Limb (tissue), 2 donors: ENCODE data around the gene MACO1.

Experiments
- DNase-seq, 2 donors: peaks; one replicate each; pipeline ENCODE4 v3.0.0-alpha.2; 2016; ENCODE audit errors: extremely low spot score in 2 of 2

The MACO1 gene

GRCh38 chr1:25543005-25543424 lies 112.3 kb downstream of the MACO1 start:
- DNase-seq: no peak

DNA sequence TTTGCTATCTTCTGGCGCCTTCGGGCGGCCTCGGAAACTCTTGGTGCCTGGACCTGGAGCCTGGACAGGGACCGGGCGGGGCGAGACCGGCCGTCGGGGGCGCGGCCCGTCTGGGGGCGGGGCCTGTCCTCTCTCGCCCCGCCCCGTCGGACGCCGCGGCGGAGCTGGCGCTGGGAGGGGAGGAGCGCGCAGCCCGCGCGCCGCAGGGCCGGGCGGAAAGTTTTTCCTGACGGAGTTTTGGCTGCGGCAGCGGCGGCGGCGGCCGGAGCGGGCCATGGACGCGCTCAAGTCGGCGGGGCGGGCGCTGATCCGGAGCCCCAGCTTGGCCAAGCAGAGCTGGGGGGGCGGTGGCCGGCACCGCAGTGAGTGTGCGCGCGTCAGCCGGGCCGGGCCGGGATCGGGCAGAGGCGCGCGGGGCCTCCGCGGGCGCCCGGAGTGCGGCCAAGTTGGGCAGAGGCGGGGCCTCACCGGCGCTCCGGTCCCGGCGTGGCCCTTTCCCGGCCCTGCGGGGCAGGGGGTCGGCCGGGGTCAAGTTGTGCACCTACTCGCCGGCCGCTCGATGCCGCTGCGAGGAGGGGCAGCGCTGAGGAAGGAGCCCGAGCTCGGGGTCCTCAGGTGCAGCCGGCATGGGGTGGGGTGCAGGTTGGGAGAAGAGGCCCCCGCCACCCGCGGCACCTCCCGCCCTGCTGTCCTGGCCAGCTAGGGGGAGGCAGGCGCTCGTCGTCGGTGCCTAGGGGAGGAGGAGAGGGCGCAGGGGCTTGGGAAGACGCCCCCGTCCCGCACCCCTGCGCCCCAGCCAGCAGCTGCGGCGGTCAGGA lies 112.9 kb downstream of the MACO1 start, which contains the start of gene LDLRAP1:
TSS of gene LDLRAP1 (plus strand) at position 182 of the 818 bp plus-strand sequence. CDS start at position 275, 93 bp downstream.
- peak; percentile 49 to 80 for DNase-seq

DNA sequence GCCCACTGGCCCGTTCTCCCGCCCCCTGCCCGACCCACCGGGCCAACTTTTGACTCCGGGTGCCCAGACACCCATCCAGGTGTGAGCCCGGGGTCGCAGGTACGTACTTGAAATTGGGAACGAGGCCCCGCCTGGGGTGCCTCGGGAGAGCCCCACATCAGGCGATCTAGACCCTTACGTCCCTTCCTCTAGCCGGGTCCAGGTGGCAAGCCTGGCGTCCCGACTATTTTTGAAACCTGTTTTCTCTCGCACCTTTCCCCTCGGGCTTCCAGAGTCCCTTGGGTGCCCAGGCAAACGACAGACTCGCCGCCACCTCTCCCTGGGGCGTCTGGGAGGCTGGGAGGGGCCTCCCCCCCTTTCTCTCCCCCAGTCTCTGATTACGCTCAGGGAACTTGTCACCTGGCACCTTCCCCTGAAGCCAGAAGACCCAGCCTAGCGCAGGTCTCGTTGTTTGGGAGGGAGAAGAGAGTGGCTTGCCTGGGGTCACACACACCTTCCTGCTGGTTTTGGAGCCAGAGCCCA lies 113.6 kb downstream of the MACO1 start:
- no peak for DNase-seq

- no peak for DNase-seq
Measured at GRCh38 chr1:25544819-25545218, 114.1 kb downstream of the MACO1 start.

GRCh38 chr1:25545767-25546166 lies 115.1 kb downstream of the MACO1 start:
- no peak for DNase-seq

GRCh38 chr1:25546193-25546592 lies 115.5 kb downstream of the MACO1 start:
- no peak for DNase-seq

DNA sequence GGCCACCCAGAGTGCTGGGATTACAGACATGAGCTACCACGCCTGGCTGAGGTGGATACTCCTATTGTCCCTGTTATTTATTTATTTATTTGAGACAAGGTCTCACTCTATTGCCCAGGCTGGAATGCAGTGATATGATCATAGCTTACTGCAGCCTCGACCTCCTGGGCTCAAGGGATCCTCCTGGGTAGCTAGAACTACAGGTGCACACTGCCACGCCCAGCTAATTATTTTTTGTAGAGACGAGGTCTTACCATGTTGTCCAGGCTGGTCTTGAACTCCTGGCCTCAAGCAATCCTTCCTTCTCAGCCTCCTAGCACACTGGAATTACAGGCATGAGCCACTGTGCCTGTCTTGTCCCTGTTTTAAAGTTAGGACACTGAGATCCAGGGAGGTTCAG lies 117.9 kb downstream of the MACO1 start:
- DNase-seq: no peak

GRCh38 chr1:25549273-25550154 lies 118.8 kb downstream of the MACO1 start:
- DNase-seq: peak in 1 of 2 donors; percentile 19
